IPS-20b (cell line): ENCODE results near the gene BTBD8.

Experiments
- H3K27ac ChIP-seq: one replicate; pipeline ENCODE4 v1.5.1; 2013; ENCODE audit warnings: low read length
- H3K27me3 ChIP-seq: 2 replicates; pipeline ENCODE4 v1.6.1; 2013; ENCODE audit warnings: mild to moderate bottlenecking, low read length, inconsistent platforms; ENCODE audit not compliant: insufficient read depth
- H3K36me3 ChIP-seq: 2 replicates; pipeline ENCODE4 v1.6.1; 2013; ENCODE audit warnings: low read depth, mild to moderate bottlenecking, inconsistent platforms, low read length, moderate library complexity; ENCODE audit not compliant: insufficient read depth
- H3K4me1 ChIP-seq: 2 replicates; pipeline ENCODE4 v1.6.1; 2013; ENCODE audit warnings: mild to moderate bottlenecking, control low read depth, inconsistent platforms, low read length, moderate library complexity; ENCODE audit not compliant: insufficient read depth
- H3K4me3 ChIP-seq: 2 replicates; pipeline ENCODE4 v1.5.1; 2013; ENCODE audit warnings: mild to moderate bottlenecking, low read length, inconsistent platforms
- H3K9ac ChIP-seq: 2 replicates; pipeline ENCODE4 v1.6.1; 2013; ENCODE audit warnings: low read depth, mild to moderate bottlenecking, inconsistent platforms, low read length, moderate library complexity
- H3K9me3 ChIP-seq: 2 replicates; pipeline ENCODE4 v1.6.1; 2013; ENCODE audit warnings: mild to moderate bottlenecking, low read depth, low read length, inconsistent platforms; ENCODE audit not compliant: insufficient read depth

Gene BTBD8

DNA sequence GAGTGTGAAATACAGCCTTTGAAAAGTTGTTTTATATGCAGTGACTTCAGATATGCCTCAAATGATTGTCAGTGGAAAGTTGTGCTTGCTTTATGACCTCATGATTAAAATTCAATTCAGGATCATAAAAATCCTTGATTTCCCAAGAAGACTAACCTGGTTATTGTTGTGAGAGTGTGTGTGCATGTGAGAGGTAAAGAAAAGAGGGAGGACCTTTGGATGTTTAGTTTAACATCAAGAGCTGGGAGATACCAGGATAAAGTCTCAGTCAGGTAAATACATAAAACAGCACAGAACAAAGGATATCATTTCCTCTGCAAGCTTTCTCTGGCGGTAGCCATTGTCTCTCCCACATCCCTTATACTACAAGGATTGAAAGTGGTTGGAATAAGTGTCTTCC, 14.4 kb downstream of the BTBD8 start:
- H3K27ac ChIP-seq = no peak overlapping the region
- no peaks in the 10 kb centered on the region for H3K27me3 ChIP-seq
- H3K9ac ChIP-seq = no peak overlapping the region
- H3K9me3 ChIP-seq = no peaks in the 10 kb centered on the region
- H3K4me3 ChIP-seq = no peak overlapping the region
- H3K4me1 ChIP-seq = no peaks in the 10 kb centered on the region
- no peaks in the 10 kb centered on the region for H3K36me3 ChIP-seq

DNA sequence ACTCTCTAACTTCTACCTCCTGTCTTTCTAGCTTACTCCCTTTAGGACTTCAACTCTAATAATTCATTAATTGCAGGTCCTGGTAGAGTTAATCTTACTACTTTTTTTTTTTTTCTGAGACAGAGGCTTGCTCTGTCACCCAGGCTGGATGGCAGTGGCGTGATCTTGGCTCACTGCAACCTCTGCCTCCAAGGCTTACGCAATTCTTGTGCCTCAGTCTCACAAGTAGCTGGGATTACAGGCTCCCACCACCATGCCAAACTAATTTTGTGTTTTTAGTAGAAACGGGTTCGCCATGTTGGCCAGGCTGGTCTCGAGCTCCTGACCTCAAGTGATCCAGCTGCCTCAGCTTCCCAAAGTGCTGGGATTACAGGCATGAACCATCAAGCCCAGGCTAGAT, 15.7 kb downstream of the BTBD8 start:
- no peaks in the 10 kb centered on the region for H3K4me1 ChIP-seq
- no peak overlapping the region for H3K9ac ChIP-seq
- H3K27ac ChIP-seq = no peak overlapping the region
- no peaks in the 10 kb centered on the region for H3K36me3 ChIP-seq
- no peaks in the 10 kb centered on the region for H3K27me3 ChIP-seq
- no peaks in the 10 kb centered on the region for H3K9me3 ChIP-seq
- H3K4me3 ChIP-seq = no peak overlapping the region

GRCh38 chr1:92096317-92096716, 16.2 kb downstream of the BTBD8 start:
- Histone ChIP-seq H3K9ac (no peak overlapping the region), H3K4me3 (no peak overlapping the region), H3K4me1 (no peaks in the 10 kb centered on the region), H3K27me3 (no peaks in the 10 kb centered on the region), H3K36me3 (no peaks in the 10 kb centered on the region), H3K9me3 (no peaks in the 10 kb centered on the region), H3K27ac (no peak overlapping the region)

GRCh38 chr1:92105546-92106081, 25.5 kb downstream of the BTBD8 start:
- H3K36me3 ChIP-seq = no peaks in the 10 kb centered on the region
- no peak overlapping the region for H3K4me3 ChIP-seq
- no peaks in the 10 kb centered on the region for H3K9me3 ChIP-seq
- no peak overlapping the region for H3K9ac ChIP-seq
- no peak overlapping the region for H3K27ac ChIP-seq
- no peaks in the 10 kb centered on the region for H3K27me3 ChIP-seq
- H3K4me1 ChIP-seq = no peaks in the 10 kb centered on the region

GRCh38 chr1:92108631-92109030, 28.5 kb downstream of the BTBD8 start:
- Histone ChIP-seq H3K9me3 (no peaks in the 10 kb centered on the region), H3K27me3 (no peaks in the 10 kb centered on the region), H3K9ac (no peak overlapping the region), H3K4me1 (no peaks in the 10 kb centered on the region), H3K4me3 (no peak overlapping the region), H3K36me3 (no peaks in the 10 kb centered on the region), H3K27ac (no peak overlapping the region)

- Histone ChIP-seq H3K4me1 (no peaks in the 10 kb centered on the region), H3K4me3 (no peak overlapping the region), H3K27me3 (no peaks in the 10 kb centered on the region), H3K36me3 (no peaks in the 10 kb centered on the region), H3K9me3 (no peaks in the 10 kb centered on the region), H3K27ac (no peak overlapping the region), H3K9ac (no peak overlapping the region)
Observed at GRCh38 chr1:92117526-92117925, 37.4 kb downstream of the BTBD8 start.

GRCh38 chr1:92118826-92119225, 38.7 kb downstream of the BTBD8 start:
- no peaks in the 10 kb centered on the region for H3K27me3 ChIP-seq
- H3K27ac ChIP-seq = no peak overlapping the region
- H3K4me1 ChIP-seq = no peaks in the 10 kb centered on the region
- H3K9me3 ChIP-seq = no peaks in the 10 kb centered on the region
- H3K36me3 ChIP-seq = no peaks in the 10 kb centered on the region
- no peak overlapping the region for H3K9ac ChIP-seq
- H3K4me3 ChIP-seq = no peak overlapping the region

- Histone ChIP-seq H3K9me3 (no peaks in the 10 kb centered on the region), H3K9ac (no peak overlapping the region), H3K27ac (no peak overlapping the region), H3K27me3 (no peaks in the 10 kb centered on the region), H3K4me3 (no peak overlapping the region), H3K4me1 (no peaks in the 10 kb centered on the region), H3K36me3 (no peaks in the 10 kb centered on the region)
Observed at GRCh38 chr1:92123868-92124267, 43.7 kb downstream of the BTBD8 start.

GRCh38 chr1:92125204-92125603, 45.1 kb downstream of the BTBD8 start:
- H3K27ac ChIP-seq = no peak overlapping the region
- no peaks in the 10 kb centered on the region for H3K36me3 ChIP-seq
- no peak overlapping the region for H3K4me3 ChIP-seq

DNA sequence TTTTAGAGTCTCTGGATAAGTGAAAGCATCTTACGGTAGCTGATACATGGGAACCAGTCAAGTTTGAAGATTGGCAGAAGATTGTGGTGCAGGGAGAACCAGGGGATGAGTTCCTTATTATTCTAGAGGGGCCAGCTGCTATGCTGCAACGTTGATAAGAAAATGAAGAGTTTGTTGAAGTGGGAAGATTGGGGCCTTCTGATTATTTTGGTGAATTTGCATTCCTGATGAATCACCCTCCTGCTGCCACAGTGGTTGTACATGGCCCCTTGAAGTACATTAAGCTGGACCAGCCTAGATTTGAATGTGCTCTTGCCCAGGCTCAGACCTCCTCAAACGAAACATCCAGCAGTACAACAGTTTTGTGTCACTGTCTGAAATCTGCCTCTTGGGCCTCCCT, 45.9 kb downstream of the BTBD8 start:
- H3K4me3 ChIP-seq = no peak overlapping the region
- no peaks in the 10 kb centered on the region for H3K27me3 ChIP-seq
- H3K36me3 ChIP-seq = no peaks in the 10 kb centered on the region
- no peaks in the 10 kb centered on the region for H3K9me3 ChIP-seq
- no peaks in the 10 kb centered on the region for H3K4me1 ChIP-seq
- no peak overlapping the region for H3K27ac ChIP-seq
- no peak overlapping the region for H3K9ac ChIP-seq

More at GRCh38 chr1:92125204-92125603, 45.1 kb downstream of the BTBD8 start:
- Histone ChIP-seq H3K9ac (no peak overlapping the region), H3K27me3 (no peaks in the 10 kb centered on the region), H3K9me3 (no peaks in the 10 kb centered on the region), H3K4me1 (no peaks in the 10 kb centered on the region)

- Histone ChIP-seq H3K27me3 (no peaks in the 10 kb centered on the region), H3K4me3 (no peak overlapping the region), H3K9ac (no peak overlapping the region), H3K27ac (no peak overlapping the region), H3K4me1 (no peaks in the 10 kb centered on the region), H3K9me3 (no peaks in the 10 kb centered on the region), H3K36me3 (no peaks in the 10 kb centered on the region)
Observed at GRCh38 chr1:92134331-92134730, 54.2 kb downstream of the BTBD8 start.

GRCh38 chr1:92136341-92136740, 56.2 kb downstream of the BTBD8 start:
- H3K4me3 ChIP-seq = no peak overlapping the region
- H3K9ac ChIP-seq = no peak overlapping the region
- H3K36me3 ChIP-seq = no peaks in the 10 kb centered on the region
- H3K9me3 ChIP-seq = no peaks in the 10 kb centered on the region
- H3K4me1 ChIP-seq = no peaks in the 10 kb centered on the region
- H3K27me3 ChIP-seq = no peaks in the 10 kb centered on the region
- H3K27ac ChIP-seq = no peak overlapping the region

GRCh38 chr1:92154934-92155333, 74.8 kb downstream of the BTBD8 start:
- no peak overlapping the region for H3K9ac ChIP-seq
- no peak overlapping the region for H3K27ac ChIP-seq
- no peaks in the 10 kb centered on the region for H3K27me3 ChIP-seq
- no peak overlapping the region for H3K4me3 ChIP-seq
- no peaks in the 10 kb centered on the region for H3K36me3 ChIP-seq
- H3K9me3 ChIP-seq = 0 out of 2 replicates have a peak, but pooled peaks cover 13% of the 10 kb centered on the region
- no peaks in the 10 kb centered on the region for H3K4me1 ChIP-seq
